ENCODE data around the gene ASIC5. TPM values are rescaled to one million over a fixed set of nuclear protein-coding genes. Genes with fewer than 3 reads are reported as not detected.

ASIC5 gene
- total RNA-seq, 1 experiment from 2014 or later: not detected

- Histone ChIP-seq H4K5ac (ENCODE audit: insufficient read length, low read depth, low read length) (no peak overlapping the region), H3K4me1 (ENCODE audit: insufficient read depth, low read length) (no peaks in the 10 kb centered on the region), H3K79me1 (ENCODE audit: insufficient read depth, low read depth, low read length, poor library complexity, severe bottlenecking) (no peaks in the 10 kb centered on the region), H3K27ac (ENCODE audit: insufficient read length, low read depth, low read length) (no peak overlapping the region), H3K79me2 (ENCODE audit: insufficient read depth, low read length) (no peaks in the 10 kb centered on the region), H2BK5ac (ENCODE audit: insufficient read length, low read length) (no peak overlapping the region), H4K8ac (replicated peaks; ENCODE audit: insufficient read length, low read depth, low read length) (no peak overlapping the region), H3K23ac (ENCODE audit: insufficient read length, low read depth, low read length) (no peak overlapping the region), H3K27me3 (ENCODE audit: insufficient read depth, low read length) (no peaks in the 10 kb centered on the region), H3K9me3 (ENCODE audit: control insufficient read depth, low read depth, low read length) (no peaks in the 10 kb centered on the region), H2BK12ac (ENCODE audit: insufficient read length, low read depth, low read length) (no peak overlapping the region), H2BK120ac (ENCODE audit: low read depth, low read length, poor library complexity, severe bottlenecking) (no peak overlapping the region), H3K23me2 (ENCODE audit: insufficient read length, low read depth, low read length, poor library complexity, severe bottlenecking) (no peaks in the 10 kb centered on the region), H3K56ac (ENCODE audit: insufficient read length, low read depth, low read length) (no peak overlapping the region), H3K4ac (ENCODE audit: low read depth, low read length) (no peak overlapping the region), H4K91ac (ENCODE audit: insufficient read length, low read depth, low read length) (no peak overlapping the region), H2AK5ac (ENCODE audit: insufficient read length, low read length) (no peak overlapping the region), H2AFZ (ENCODE audit: low read length) (no peak overlapping the region), H4K20me1 (ENCODE audit: control insufficient read depth, insufficient read depth, insufficient read length) (no peaks in the 10 kb centered on the region), H3K4me2 (ENCODE audit: insufficient read depth, insufficient read length, low read length) (no peak overlapping the region), H3T11ph (ENCODE audit: low read length) (no peak overlapping the region), H3K9ac (ENCODE audit: extremely low read depth, insufficient read length, low read length) (no peak overlapping the region), H2BK15ac (ENCODE audit: low read depth, low read length) (no peak overlapping the region), H3K18ac (ENCODE audit: insufficient read length, low read depth, low read length) (no peak overlapping the region), H2BK20ac (ENCODE audit: low read depth, low read length, poor library complexity, severe bottlenecking) (no peak overlapping the region), H3K14ac (ENCODE audit: insufficient read depth, low read length) (no peak overlapping the region)
- H3K27ac Mint-ChIP-seq: no peak overlapping the region
- DNase-seq: no peak
- TF ChIP-seq CTCF (conservative IDR thresholded peaks at IDR 0.05): no peak
- no CpG with 5 or more reads among the region's 8 CpGs for WGBS (ENCODE audit: extremely low coverage, insufficient read length, low lambda C conversion rate)
- H3K4me1 Mint-ChIP-seq: peaks cover 0 to 4% of the 10 kb centered on the region in 2 experiments; a peak in 2 of 4 replicates
- no peaks in the 10 kb centered on the region for H3K27me3 Mint-ChIP-seq (ENCODE audit: low read depth)
- H3K9me3 Mint-ChIP-seq: no peaks in the 10 kb centered on the region
- no peak overlapping the region for H3K4me3 Mint-ChIP-seq
- no peaks in the 10 kb centered on the region for H3K36me3 Mint-ChIP-seq (ENCODE audit: insufficient read depth in 1 of 3, low read depth in 3 of 3)
Measured at GRCh38 chr4:155799794-155800123, 66.3 kb downstream of the ASIC5 start.
